Measurements from ENCODE around the gene MAP3K6.

Gene MAP3K6

DNA sequence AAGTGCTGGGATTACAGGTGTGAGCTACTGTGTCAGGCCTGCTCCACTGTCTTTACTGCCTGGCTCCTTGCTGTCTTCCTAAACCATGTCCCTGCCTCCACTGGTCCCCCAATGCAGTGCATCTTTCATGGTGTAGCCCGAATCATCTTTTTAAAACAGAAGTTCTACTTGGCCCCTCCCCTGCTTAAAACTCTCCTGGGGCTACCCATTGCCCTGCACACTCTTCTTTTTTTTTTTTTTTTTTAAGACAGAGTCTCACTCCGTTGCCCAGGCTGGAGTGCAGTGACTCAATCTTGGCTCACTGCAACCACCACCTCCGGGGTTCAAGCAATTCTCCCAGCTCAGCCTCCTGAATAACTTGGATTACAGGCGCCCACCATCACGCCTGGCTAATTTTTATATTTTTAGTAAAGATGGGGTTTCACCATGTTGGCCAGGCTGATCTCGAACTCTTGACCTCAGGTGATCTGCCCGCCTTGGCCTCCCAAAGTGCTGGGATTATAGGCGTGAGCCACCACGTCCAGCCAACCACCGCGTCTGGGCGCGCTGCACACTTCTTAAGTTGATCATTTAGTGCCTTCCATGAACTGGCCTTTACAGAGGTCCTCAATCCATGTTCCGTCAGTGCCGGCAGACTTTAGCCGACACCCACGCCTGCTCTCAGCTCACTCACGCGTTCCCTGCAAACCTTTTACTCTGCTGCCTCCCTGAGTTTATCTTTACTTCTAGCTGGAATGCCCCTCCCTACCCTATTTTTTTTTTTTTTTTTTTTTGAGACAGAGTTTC is 5.5 kb upstream of the MAP3K6 start:
- Histone ChIP-seq H3K4me3 (ENCODE audit: extremely low read depth, insufficient read depth, low read length, poor library complexity, severe bottlenecking) (no peak overlapping the region), H3K27ac (ENCODE audit: low read depth, low read length, severe bottlenecking) (no peak overlapping the region), H3K4me1 (ENCODE audit: control insufficient read depth, insufficient read depth, low read length, poor library complexity, severe bottlenecking) (peaks cover 5% of the 10 kb centered on the region), H3K36me3 (ENCODE audit: control insufficient read depth, insufficient read depth, low read length) (no peaks in the 10 kb centered on the region), H3K9me3 (ENCODE audit: control insufficient read depth, low read length) (no peaks in the 10 kb centered on the region)
- WGBS, 2 experiments (ENCODE audit: insufficient coverage in 2 of 2) = 93 to 100% methylated on average over 11 to 13 of the region's 19 CpGs

DNA sequence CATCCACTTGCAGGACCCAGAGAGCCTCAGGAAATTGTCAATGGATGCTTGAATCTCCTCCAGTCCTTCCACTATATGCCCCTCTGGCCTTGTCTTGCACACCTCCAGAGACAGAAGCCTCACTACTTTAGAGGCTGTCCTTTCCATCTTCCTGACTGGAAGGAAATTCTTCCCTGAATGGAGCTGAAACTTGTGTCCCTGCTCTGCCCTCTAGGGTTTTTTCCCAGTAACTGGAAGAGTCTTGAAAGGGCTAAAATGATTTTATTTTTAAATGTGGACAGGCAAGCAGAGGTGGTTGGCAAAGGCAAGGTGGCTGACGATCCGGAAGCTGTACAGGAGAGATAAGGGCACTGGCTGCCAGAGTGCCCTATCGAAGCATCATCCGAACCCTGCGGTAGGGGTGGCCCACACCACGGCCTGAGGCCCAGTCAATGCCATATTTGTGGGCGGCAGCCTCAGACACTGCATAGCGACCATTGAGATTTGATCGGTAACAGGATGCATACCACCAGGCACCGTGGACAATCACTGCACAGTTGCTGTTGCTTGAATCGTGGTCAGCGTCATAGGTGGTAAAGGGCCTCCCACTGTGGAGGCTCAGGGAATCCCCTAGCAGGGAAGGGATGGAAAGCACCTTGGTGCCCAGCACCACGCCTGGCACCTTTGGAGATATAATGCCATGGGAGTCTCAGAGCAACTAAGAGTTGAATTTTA is 2.3 kb upstream of the MAP3K6 start:
- no peak overlapping the region for H3K27ac ChIP-seq (ENCODE audit: low read depth, low read length, severe bottlenecking)
- no peak overlapping the region for H3K4me3 ChIP-seq (ENCODE audit: extremely low read depth, insufficient read depth, low read length, poor library complexity, severe bottlenecking)
- 86 to 88% methylated on average over 13 of the region's 13 CpGs for WGBS, 2 experiments (ENCODE audit: insufficient coverage in 2 of 2)
- no peaks in the 10 kb centered on the region for H3K36me3 ChIP-seq (ENCODE audit: control insufficient read depth, insufficient read depth, low read length)
- peaks cover 15% of the 10 kb centered on the region for H3K4me1 ChIP-seq (ENCODE audit: control insufficient read depth, insufficient read depth, low read length, poor library complexity, severe bottlenecking)
- no peaks in the 10 kb centered on the region for H3K9me3 ChIP-seq (ENCODE audit: control insufficient read depth, low read length)

DNA sequence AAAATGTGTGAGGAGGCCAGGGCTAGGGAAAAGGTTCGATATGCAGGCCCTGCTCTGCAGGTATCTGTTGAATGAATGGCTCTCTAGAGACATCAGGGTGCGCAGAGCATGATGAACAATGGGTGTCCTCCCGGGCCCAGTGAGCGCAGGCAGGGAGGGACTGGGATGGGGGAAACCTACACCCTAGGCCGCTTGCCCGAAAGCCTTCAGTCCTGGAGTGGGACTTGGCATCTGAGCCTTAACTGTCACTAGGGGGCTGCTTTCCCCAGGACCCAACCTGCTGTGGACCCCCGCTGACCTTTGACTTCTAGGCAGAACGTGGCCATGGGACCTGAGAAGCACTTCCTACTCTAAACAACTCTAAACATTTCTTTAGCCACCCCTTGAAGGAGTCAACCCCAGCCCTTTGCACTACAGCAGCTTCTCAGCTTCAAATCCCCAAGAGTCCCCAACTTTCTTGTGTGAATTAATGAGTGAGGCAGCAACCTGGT is 444 bp upstream of the MAP3K6 start:
- H3K4me1 ChIP-seq (ENCODE audit: control insufficient read depth, insufficient read depth, low read length, poor library complexity, severe bottlenecking) = peaks cover 15% of the 10 kb centered on the region
- peaks cover 4% of the 10 kb centered on the region for H3K36me3 ChIP-seq (ENCODE audit: control insufficient read depth, insufficient read depth, low read length)
- peak overlapping the region; percentile 67 for H3K4me3 ChIP-seq (ENCODE audit: extremely low read depth, insufficient read depth, low read length, poor library complexity, severe bottlenecking)
- WGBS, 2 experiments (ENCODE audit: insufficient coverage in 2 of 2) = 45 to 52% methylated on average over 8 of the region's 8 CpGs
- no peaks in the 10 kb centered on the region for H3K9me3 ChIP-seq (ENCODE audit: control insufficient read depth, low read length)
- peak overlapping the region; percentile 92 for H3K27ac ChIP-seq (ENCODE audit: low read depth, low read length, severe bottlenecking)

GRCh38 chr1:27366113-27366410 is 699 bp downstream of the MAP3K6 start:
- Histone ChIP-seq H3K4me3 (ENCODE audit: extremely low read depth, insufficient read depth, low read length, poor library complexity, severe bottlenecking) (peak overlapping the region; percentile 67), H3K27ac (ENCODE audit: low read depth, low read length, severe bottlenecking) (peak overlapping the region; percentile 92), H3K9me3 (ENCODE audit: control insufficient read depth, low read length) (no peaks in the 10 kb centered on the region), H3K36me3 (ENCODE audit: control insufficient read depth, insufficient read depth, low read length) (peaks cover 8% of the 10 kb centered on the region), H3K4me1 (ENCODE audit: control insufficient read depth, insufficient read depth, low read length, poor library complexity, severe bottlenecking) (peaks cover 15% of the 10 kb centered on the region)
- WGBS, 2 experiments (ENCODE audit: insufficient coverage in 2 of 2) = 0% methylated on average over 13 to 28 of the region's 30 CpGs

DNA sequence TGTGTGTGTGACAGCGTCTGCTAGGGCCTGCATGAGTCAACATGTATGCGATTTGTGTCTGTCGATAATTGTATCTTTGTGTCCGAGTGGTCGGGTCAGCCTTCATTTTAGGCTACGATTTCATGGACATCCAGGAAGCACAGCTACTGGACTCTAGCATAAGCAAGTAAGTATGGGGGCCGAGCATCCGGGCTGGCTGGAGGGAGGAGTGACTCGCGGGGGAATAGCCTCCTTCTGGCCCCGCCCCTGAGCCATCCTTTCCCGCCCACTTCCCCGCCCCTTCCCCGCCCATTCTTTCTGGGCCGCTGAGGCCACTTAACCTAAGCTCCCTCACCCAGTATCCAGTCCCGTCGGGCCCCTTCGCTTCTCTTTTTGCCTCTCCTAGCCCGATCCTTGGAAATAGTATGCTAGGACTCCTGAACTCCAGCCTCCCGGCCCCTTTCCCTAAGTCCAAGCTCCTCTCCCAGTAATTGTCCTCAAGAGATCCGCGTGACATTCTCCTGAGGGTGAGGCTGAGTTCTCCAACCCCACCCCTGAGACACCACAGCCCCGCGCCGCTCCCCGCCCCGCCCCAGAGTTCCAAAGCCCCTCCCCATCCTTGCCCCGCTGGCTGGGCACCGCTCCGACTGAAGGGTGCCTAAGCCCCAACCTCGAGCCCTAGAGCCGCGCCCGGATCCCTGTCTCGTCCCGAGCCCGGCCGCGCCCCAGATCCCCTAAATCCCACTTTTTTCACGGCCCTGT is 1.2 kb downstream of the MAP3K6 start:
- 8 to 11% methylated on average over 28 to 32 of the region's 40 CpGs for WGBS, 2 experiments (ENCODE audit: insufficient coverage in 2 of 2)
- Histone ChIP-seq H3K27ac (ENCODE audit: low read depth, low read length, severe bottlenecking) (peak overlapping the region; percentile 92), H3K36me3 (ENCODE audit: control insufficient read depth, insufficient read depth, low read length) (peaks cover 9% of the 10 kb centered on the region), H3K9me3 (ENCODE audit: control insufficient read depth, low read length) (no peaks in the 10 kb centered on the region), H3K4me3 (ENCODE audit: extremely low read depth, insufficient read depth, low read length, poor library complexity, severe bottlenecking) (peak overlapping the region; percentile 67), H3K4me1 (ENCODE audit: control insufficient read depth, insufficient read depth, low read length, poor library complexity, severe bottlenecking) (peaks cover 15% of the 10 kb centered on the region)

GRCh38 chr1:27364696-27365371 is 1.9 kb downstream of the MAP3K6 start:
- Histone ChIP-seq H3K27ac (ENCODE audit: low read depth, low read length, severe bottlenecking) (peak overlapping the region; percentile 92), H3K4me1 (ENCODE audit: control insufficient read depth, insufficient read depth, low read length, poor library complexity, severe bottlenecking) (peaks cover 15% of the 10 kb centered on the region), H3K36me3 (ENCODE audit: control insufficient read depth, insufficient read depth, low read length) (peaks cover 9% of the 10 kb centered on the region), H3K9me3 (ENCODE audit: control insufficient read depth, low read length) (no peaks in the 10 kb centered on the region), H3K4me3 (ENCODE audit: extremely low read depth, insufficient read depth, low read length, poor library complexity, severe bottlenecking) (peak overlapping the region; percentile 67)
- WGBS, 2 experiments (ENCODE audit: insufficient coverage in 2 of 2) = 85 to 92% methylated on average over 7 to 8 of the region's 11 CpGs

DNA sequence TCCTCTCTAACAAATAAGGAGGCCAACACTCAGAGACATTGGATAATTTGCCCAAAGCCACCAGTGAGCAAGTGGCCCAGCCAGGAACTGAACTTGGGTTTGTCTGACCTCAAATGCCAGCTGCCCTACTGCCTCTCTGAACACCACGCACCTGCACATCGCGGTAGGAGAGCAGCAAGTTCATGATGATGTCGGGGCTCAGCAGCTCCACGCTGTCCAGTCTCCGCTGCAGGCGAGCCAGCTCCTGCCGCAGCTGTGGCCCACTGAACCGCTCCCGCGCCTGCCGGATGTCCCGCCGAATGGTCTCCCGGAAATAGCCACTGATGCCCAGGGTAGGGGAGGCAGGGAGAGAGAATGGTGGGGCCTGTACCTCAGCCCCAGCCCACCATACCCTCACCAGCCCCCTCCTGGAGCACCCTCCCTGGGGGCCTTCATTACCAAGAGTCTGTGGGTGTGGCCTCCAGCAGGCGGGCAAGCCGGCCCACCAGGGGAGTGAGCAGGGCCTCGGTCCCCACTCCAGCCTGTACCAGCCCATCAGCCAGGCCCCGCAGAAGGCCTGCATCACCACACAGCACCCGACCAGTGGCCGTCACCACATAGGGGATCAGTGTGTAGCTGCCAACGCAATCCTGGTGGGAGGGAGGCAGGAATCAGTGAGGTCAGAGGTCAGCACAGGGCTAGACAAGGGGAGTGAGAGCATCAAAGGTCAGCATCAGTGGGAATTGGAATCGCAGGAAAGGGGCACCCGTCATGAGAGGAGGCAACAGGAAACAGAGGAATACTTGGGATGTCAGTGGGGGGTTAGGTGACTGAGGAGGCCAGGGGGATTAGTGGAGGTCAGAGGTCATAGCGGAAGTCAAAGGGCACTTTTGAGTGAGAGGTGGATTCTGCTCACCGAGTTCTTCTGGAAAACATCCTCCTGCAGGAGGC is 2.7 kb downstream of the MAP3K6 start:
- H3K27ac ChIP-seq (ENCODE audit: low read depth, low read length, severe bottlenecking) = peak overlapping the region; percentile 92
- H3K4me3 ChIP-seq (ENCODE audit: extremely low read depth, insufficient read depth, low read length, poor library complexity, severe bottlenecking) = no peak overlapping the region
- H3K9me3 ChIP-seq (ENCODE audit: control insufficient read depth, low read length) = no peaks in the 10 kb centered on the region
- peaks cover 19% of the 10 kb centered on the region for H3K4me1 ChIP-seq (ENCODE audit: control insufficient read depth, insufficient read depth, low read length, poor library complexity, severe bottlenecking)
- 82 to 87% methylated on average over 21 to 25 of the region's 26 CpGs for WGBS, 2 experiments (ENCODE audit: insufficient coverage in 2 of 2)
- H3K36me3 ChIP-seq (ENCODE audit: control insufficient read depth, insufficient read depth, low read length) = peaks cover 12% of the 10 kb centered on the region

DNA sequence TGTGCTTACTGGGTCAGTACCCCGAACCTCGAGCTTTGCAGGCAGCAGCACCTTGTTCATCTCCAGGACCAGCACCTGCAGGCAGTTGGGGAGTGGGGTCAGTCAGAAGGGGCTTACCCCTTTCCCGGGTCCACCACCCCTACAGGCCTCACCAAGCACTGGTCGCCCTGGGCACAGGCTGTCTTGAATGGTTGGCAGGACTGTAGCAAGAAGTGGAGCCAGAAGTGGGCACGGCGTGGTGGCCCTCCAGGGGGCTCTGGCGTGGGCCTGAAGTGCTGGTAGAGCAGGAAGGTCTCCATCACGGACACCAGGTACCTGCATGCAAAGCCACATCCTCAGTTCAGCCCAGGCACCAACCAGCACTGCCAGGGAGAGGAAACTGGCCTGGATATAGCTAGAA is 5.2 kb downstream of the MAP3K6 start:
- H3K4me3 ChIP-seq (ENCODE audit: extremely low read depth, insufficient read depth, low read length, poor library complexity, severe bottlenecking) = no peak overlapping the region
- peaks cover 23% of the 10 kb centered on the region for H3K36me3 ChIP-seq (ENCODE audit: control insufficient read depth, insufficient read depth, low read length)
- no peaks in the 10 kb centered on the region for H3K9me3 ChIP-seq (ENCODE audit: control insufficient read depth, low read length)
- H3K4me1 ChIP-seq (ENCODE audit: control insufficient read depth, insufficient read depth, low read length, poor library complexity, severe bottlenecking) = peaks cover 20% of the 10 kb centered on the region
- WGBS, 2 experiments (ENCODE audit: insufficient coverage in 2 of 2) = 94 to 95% methylated on average over 5 to 6 of the region's 8 CpGs
- H3K27ac ChIP-seq (ENCODE audit: low read depth, low read length, severe bottlenecking) = no peak overlapping the region

DNA sequence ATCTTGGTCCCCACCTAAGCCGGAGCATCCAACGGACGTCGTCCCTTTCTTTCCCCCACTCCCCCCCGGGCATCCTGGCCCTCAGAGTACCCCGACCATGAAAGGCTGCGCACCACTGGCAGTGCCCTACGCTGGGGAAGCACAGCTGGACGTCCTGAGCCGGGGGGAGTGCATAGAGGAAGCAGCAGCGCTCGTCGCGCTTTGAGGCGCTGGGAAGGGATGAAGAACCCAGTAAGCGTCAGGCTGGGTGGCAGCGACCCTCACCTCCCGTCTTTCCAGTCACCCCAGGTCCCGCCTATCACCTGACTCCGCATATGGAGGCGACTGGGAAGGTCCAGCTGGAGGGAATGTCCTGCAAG is 5.7 kb downstream of the MAP3K6 start:
- Histone ChIP-seq H3K36me3 (ENCODE audit: control insufficient read depth, insufficient read depth, low read length) (peaks cover 29% of the 10 kb centered on the region), H3K4me1 (ENCODE audit: control insufficient read depth, insufficient read depth, low read length, poor library complexity, severe bottlenecking) (peaks cover 20% of the 10 kb centered on the region), H3K27ac (ENCODE audit: low read depth, low read length, severe bottlenecking) (no peak overlapping the region), H3K4me3 (ENCODE audit: extremely low read depth, insufficient read depth, low read length, poor library complexity, severe bottlenecking) (peak overlapping the region; percentile 31), H3K9me3 (ENCODE audit: control insufficient read depth, low read length) (no peaks in the 10 kb centered on the region)
- 55 to 61% methylated on average over 15 to 16 of the region's 21 CpGs for WGBS, 2 experiments (ENCODE audit: insufficient coverage in 2 of 2)
